Fibroblast of pulmonary artery (primary cell): ENCODE measurements around the gene LHPP.

Experiments
- DNase-seq: peaks from one replicate; pipeline ENCODE4 v3.0.0-alpha.2; 2010; ENCODE audit warnings: low read depth
- H3K4me3 ChIP-seq: replicated peaks from 2 replicates; pipeline ENCODE4 v1.5.1; 2011; ENCODE audit warnings: low read depth, mild to moderate bottlenecking, control low read depth, low read length, moderate library complexity
- TF ChIP-seq, protein P1 (sequence below): IDR thresholded peaks from 2 replicates; pipeline ENCODE4 v1.5.1; 2011; ENCODE audit warnings: mild to moderate bottlenecking, control low read depth, low read length, inconsistent platforms; ENCODE audit errors: missing control alignments

The LHPP gene

DNA sequence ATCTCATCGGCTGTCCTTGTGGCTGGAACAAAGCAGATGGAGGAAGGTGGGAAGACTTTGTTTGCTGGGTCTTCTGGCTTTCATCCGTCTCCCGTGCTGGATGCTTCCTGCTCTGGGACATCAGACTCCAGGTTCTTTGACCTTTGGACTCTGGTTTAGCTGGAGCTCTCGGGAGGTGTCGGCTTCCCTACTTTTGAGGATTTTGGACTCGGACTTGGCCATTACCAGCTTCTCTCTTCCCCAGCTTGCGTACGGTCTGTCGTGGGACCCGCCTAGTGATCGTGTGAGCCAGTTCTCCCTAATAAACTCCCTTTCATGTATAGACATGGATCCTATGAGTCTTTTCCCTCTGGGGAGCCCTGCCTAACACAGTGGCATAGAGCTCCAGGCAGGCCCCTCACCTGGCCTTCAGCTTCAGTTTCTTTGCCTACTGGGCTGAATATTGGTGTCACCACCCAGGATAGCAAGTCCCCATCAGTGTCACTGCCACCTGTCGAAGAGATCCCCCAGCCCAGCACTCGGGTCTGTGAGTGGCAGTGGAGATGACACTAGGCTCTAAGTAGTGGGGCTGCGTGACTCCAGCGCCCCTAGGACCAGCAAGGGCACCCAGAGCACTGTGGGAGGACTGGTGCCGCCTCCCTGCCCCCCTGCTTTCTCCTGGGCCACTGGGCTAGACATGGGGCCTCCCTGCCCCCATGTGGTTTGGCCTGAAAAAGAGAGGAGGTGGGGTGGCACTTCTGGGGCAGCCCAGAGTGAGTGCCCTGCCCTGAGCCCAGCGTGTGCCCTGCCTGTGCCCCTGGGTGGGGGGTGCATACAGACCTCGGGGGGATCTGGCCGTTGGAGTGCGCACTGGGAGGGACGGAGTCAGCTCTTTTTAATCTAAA is 135.6 kb downstream of the LHPP start:
- no peak for DNase-seq
- TF ChIP-seq, protein P1, sequence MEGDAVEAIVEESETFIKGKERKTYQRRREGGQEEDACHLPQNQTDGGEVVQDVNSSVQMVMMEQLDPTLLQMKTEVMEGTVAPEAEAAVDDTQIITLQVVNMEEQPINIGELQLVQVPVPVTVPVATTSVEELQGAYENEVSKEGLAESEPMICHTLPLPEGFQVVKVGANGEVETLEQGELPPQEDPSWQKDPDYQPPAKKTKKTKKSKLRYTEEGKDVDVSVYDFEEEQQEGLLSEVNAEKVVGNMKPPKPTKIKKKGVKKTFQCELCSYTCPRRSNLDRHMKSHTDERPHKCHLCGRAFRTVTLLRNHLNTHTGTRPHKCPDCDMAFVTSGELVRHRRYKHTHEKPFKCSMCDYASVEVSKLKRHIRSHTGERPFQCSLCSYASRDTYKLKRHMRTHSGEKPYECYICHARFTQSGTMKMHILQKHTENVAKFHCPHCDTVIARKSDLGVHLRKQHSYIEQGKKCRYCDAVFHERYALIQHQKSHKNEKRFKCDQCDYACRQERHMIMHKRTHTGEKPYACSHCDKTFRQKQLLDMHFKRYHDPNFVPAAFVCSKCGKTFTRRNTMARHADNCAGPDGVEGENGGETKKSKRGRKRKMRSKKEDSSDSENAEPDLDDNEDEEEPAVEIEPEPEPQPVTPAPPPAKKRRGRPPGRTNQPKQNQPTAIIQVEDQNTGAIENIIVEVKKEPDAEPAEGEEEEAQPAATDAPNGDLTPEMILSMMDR = no peak
- no peak overlapping the region for H3K4me3 ChIP-seq

DNA sequence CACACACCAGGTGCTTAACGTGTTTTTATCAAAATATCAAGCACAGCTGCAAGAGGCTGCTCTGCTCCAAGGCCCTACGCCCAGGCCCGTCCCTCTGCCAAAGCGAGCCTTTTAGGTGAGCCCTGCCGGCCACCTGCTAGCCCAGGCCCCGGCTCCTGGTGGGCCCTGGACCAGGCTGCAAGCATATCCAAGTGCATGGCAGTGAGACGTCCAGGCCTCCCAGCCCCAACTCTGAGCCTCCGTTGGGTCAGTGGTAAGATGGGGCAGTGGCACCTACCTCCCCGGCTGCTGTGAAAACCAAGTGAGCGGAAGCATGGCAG is 136.2 kb downstream of the LHPP start:
- TF ChIP-seq, protein P1 = no peak
- no peak overlapping the region for H3K4me3 ChIP-seq
- no peak for DNase-seq

DNA sequence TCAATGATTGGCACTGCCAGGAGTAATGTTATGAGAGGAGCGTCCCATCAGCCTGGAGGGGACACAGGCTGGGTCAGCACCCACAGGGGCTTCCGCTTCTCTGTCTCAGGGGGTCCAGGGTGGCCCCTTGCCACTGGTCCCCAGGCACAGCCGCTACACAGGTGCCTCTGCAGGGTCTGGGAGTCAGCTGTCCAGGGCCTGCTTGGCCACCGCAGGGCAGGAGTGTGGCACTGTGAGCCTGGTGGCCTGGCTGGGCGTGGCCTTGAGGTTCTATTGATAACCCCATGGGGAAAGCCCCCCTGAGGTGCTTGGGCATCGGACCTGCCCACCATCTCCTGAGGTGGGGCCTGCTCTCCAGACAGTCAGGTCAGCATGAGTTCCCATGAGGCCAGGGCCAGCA is 136.6 kb downstream of the LHPP start:
- no peak overlapping the region for H3K4me3 ChIP-seq
- TF ChIP-seq, protein P1 = no peak
- no peak for DNase-seq

DNA sequence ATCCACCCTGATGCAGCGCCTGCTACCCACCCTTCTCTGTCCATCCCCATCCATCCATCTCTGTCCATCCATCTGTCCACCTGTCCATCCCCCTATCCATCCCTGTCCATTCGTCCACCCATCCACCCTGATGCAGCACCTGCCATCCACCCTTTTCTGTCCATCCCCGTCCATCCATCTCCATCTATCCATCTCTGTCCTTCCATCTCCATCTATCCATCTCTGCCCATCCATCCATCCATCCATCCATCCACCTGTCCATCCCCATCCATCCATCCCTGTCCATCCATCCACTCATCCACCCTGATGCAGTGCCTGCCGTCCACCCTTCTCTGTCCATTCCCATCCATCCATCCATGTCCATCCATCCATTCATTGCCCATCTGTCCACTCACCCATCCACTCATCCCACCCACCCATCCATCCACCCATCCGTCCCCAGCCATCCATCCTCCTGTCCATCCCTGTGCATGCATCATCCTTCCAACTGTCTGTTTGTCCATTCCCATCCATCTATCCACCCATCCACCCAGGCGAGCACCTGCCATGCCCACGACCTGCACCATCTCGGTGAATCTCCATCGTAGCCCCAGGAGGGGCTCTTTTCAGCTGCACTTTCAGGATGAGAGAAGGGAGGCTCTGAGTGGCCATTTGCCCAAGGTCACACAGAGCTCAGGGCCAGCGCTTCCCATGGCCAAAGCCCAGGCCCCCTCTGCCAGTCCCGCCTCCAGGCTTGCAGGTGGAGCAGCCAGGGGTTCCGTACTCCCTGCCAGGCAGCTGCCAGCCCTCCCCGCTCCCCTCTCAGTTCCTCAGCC is 137.4 kb downstream of the LHPP start:
- no peak for DNase-seq
- no peak overlapping the region for H3K4me3 ChIP-seq
- TF ChIP-seq, protein P1 = no peak

DNA sequence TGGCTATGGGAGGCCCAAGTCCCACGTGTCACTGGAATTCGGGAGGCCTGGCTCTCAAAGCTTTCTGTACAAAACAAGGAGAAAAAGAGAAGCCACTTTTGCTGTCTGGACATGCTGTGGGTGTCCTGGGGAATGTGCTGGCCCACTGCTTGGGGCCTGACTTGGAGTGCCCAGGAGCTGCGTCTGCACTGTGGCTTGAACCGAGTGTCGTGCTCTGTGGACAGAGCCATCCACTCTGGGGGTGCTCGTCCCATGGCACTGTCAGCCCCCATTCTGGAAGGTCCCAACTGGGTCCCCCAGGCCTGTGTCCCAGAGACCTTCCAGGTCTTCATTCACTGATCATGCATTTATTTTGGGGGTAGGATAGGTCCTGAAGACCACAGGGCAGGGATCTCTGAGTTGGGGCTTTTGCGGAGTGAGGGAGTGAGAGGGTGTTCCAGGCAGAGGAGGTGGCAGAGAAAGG is 138.0 kb downstream of the LHPP start:
- no peak overlapping the region for H3K4me3 ChIP-seq
- DNase-seq = no peak
- TF ChIP-seq, protein P1 = no peak

DNA sequence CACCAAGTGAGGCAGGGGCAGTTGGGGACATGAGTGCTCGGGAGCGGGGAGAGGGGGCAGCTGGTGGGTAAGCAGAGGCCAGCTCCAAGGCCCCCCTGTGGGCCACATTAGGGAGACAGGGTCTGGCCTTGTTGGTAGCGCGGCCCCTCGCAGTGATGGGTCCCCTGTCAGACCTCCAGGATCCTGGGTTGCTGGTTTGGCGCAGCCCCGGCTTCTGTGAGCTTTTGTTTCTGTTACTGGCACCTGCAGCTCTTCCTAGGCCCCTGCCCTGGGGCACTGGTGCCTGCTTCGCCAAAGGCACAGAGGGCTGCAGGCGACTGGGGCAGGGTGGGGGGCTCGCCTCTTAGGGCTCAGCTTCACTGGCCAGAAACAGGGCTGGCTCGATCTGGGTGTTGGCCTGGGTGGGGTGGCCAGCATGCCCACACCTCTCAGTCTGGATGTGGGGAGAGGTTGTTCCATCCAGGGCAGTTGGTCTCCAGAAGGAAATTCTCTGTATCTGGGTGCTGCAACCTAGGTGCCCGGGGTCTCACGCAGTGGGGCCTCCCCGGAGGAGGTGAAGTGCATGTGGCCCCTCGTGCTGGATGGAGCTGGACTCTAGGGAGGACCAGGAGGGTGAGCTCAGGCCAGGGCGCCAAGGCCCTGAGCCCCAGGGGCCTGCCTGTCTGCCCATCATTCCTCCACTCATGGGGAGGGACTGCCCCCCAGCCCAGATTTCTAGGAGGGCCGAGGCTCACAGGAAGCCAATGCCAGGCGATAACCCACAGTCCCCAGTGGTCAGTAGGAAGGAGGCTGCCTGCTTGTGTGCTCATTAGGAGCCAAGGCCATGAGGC is 138.6 kb downstream of the LHPP start:
- no peak overlapping the region for H3K4me3 ChIP-seq
- TF ChIP-seq, protein P1 = no peak
- no peak for DNase-seq
